KG1 (cell line): ENCODE results near the gene TMPRSS2.
A peak's percentile ranks its signal among the peaks of the same experiment; 100 is the strongest.
"Not testable (repeated sequence)": the region's sequence is repeated elsewhere in the genome, so short reads cannot be mapped to it uniquely, and the experiment has no call there.

Experiments
- DNase-seq: peaks from one replicate; lab custom pipeline; 2025; lab: John Stamatoyannopoulos, UW

TMPRSS2 gene

GRCh38 chr21:41425954-41426675 is 81.8 kb downstream of the TMPRSS2 start, which contains the start of gene MX1:
TSS of gene MX1 (plus strand) at chr21:41426239. CDS start at chr21:41432071, 5,832 bp downstream.
- DNase-seq = peak; percentile 6

- DNase-seq = no peak
Observed at GRCh38 chr21:41425588-41425953, 82.4 kb downstream of the TMPRSS2 start.

GRCh38 chr21:41423305-41423636 is 84.7 kb downstream of the TMPRSS2 start:
- DNase-seq = not testable (repeated sequence)

- no peak for DNase-seq
Observed at GRCh38 chr21:41422546-41423304, 85.2 kb downstream of the TMPRSS2 start.

GRCh38 chr21:41420998-41421397 is 87.0 kb downstream of the TMPRSS2 start:
- DNase-seq = not testable (repeated sequence)

GRCh38 chr21:41419921-41420862 is 87.8 kb downstream of the TMPRSS2 start:
- DNase-seq = peak; percentile 32

- no peak for DNase-seq
Observed at GRCh38 chr21:41418956-41419680, 88.8 kb downstream of the TMPRSS2 start.

- DNase-seq = no peak
Observed at GRCh38 chr21:41418393-41418792, 89.6 kb downstream of the TMPRSS2 start.

GRCh38 chr21:41417505-41417904 is 90.5 kb downstream of the TMPRSS2 start:
- DNase-seq = not testable (repeated sequence)
